GM19438 (cell line): ENCODE data around the gene COLEC12.
"Not testable (repeated sequence)": the region's sequence is repeated elsewhere in the genome, so short reads cannot be mapped to it uniquely, and the experiment has no call there.

Source experiments
- ATAC-seq: cut with Tn5 transposase; IDR thresholded peaks from one replicate; pipeline ENCODE4 v1.9.1; 2021; ENCODE audit warnings: low read depth; ENCODE audit not compliant: unreplicated experiment

The COLEC12 gene

GRCh38 chr18:415617-416612 is 84.6 kb downstream of the COLEC12 start:
- no peak for ATAC-seq

- no peak for ATAC-seq
These were observed 85.5 kb downstream of the COLEC12 start for GRCh38 chr18:415047-415446.

GRCh38 chr18:413233-413632 is 87.3 kb downstream of the COLEC12 start:
- ATAC-seq = no peak

GRCh38 chr18:410047-410455 is 90.5 kb downstream of the COLEC12 start:
- ATAC-seq = no peak

GRCh38 chr18:408367-408766 is 92.1 kb downstream of the COLEC12 start:
- ATAC-seq = no peak

GRCh38 chr18:407626-408224 is 92.8 kb downstream of the COLEC12 start:
- ATAC-seq = no peak

- ATAC-seq = no peak
These were observed 93.3 kb downstream of the COLEC12 start for GRCh38 chr18:407191-407590.

- ATAC-seq = no peak
These were observed 93.8 kb downstream of the COLEC12 start for GRCh38 chr18:406677-407076.

GRCh38 chr18:405006-405405 is 95.5 kb downstream of the COLEC12 start:
- not testable (repeated sequence) for ATAC-seq

GRCh38 chr18:404061-404636 is 96.4 kb downstream of the COLEC12 start:
- no peak for ATAC-seq

GRCh38 chr18:402129-402528 is 98.4 kb downstream of the COLEC12 start:
- ATAC-seq = no peak

GRCh38 chr18:400456-400855 is 100.0 kb downstream of the COLEC12 start:
- no peak for ATAC-seq

- ATAC-seq = no peak
These were observed 100.8 kb downstream of the COLEC12 start for GRCh38 chr18:399631-400135.

- ATAC-seq = no peak
These were observed 101.4 kb downstream of the COLEC12 start for GRCh38 chr18:398935-399630.

- no peak for ATAC-seq
These were observed 103.9 kb downstream of the COLEC12 start for GRCh38 chr18:396556-396955.

GRCh38 chr18:396251-396555 is 104.3 kb downstream of the COLEC12 start:
- no peak for ATAC-seq

GRCh38 chr18:395456-396250 is 104.8 kb downstream of the COLEC12 start:
- no peak for ATAC-seq

GRCh38 chr18:394987-395362 is 105.5 kb downstream of the COLEC12 start:
- ATAC-seq = no peak

GRCh38 chr18:394262-394986 is 106.1 kb downstream of the COLEC12 start:
- ATAC-seq = no peak
